MM.1S (cell line): ENCODE data around the gene IFITM5.

Experiments used
- DNase-seq: peaks from one replicate; pipeline ENCODE4 v3.0.0-alpha.2; 2015
- H2AFZ ChIP-seq: fragments of 300-600 bp; sonication (generic); 2 replicates; pipeline ENCODE4 v1.6.0; 2016; ENCODE audit warnings: antibody characterized with exemption, low read length
- H3F3A ChIP-seq: fragments of 300-600 bp; sonication (generic); 2 replicates; pipeline ENCODE4 v1.6.1; 2016; ENCODE audit warnings: mild to moderate bottlenecking, antibody characterized with exemption, low read length, moderate library complexity, mixed read lengths; ENCODE audit not compliant: insufficient read depth
- H3K27ac ChIP-seq: fragments of 300-600 bp; sonication (generic); 2 replicates; pipeline ENCODE4 v1.5.1; 2016; ENCODE audit warnings: mild to moderate bottlenecking, low read length
- H3K27me3 ChIP-seq: fragments of 300-600 bp; sonication (generic); replicated peaks from 2 replicates; pipeline ENCODE4 v1.6.0; 2016; ENCODE audit warnings: low read length; ENCODE audit not compliant: insufficient read depth
- H3K36me3 ChIP-seq: fragments of 300-600 bp; sonication (generic); replicated peaks from 2 replicates; pipeline ENCODE4 v1.6.1; 2016; ENCODE audit warnings: mild to moderate bottlenecking, low read length, mixed read lengths; ENCODE audit not compliant: insufficient read depth
- H3K4me1 ChIP-seq: fragments of 300-600 bp; sonication (generic); 2 replicates; pipeline ENCODE4 v1.6.1; 2016; ENCODE audit warnings: low read length, mixed read lengths
- H3K4me2 ChIP-seq: fragments of 300-600 bp; sonication (generic); 2 replicates; pipeline ENCODE4 v1.6.0; 2016; ENCODE audit warnings: low read depth, low read length
- H3K4me3 ChIP-seq: fragments of 300-600 bp; sonication (generic); 2 replicates; pipeline ENCODE4 v1.5.1; 2016; ENCODE audit warnings: low read length, mixed read lengths
- H3K79me2 ChIP-seq: fragments of 300-600 bp; sonication (generic); 2 replicates; pipeline ENCODE4 v1.6.1; 2016; ENCODE audit warnings: mixed run types, low read length, mixed read lengths
- H3K9ac ChIP-seq: fragments of 300-600 bp; sonication (generic); 2 replicates; pipeline ENCODE4 v1.6.1; 2016; ENCODE audit warnings: low read length, mixed read lengths
- H3K9me2 ChIP-seq: fragments of 300-600 bp; sonication (generic); replicated peaks from 2 replicates; pipeline ENCODE4 v1.6.1; 2016; ENCODE audit warnings: mild to moderate bottlenecking, low read length, mixed read lengths; ENCODE audit not compliant: insufficient read depth
- H3K9me3 ChIP-seq: fragments of 300-600 bp; sonication (generic); replicated peaks from 2 replicates; pipeline ENCODE4 v1.6.1; 2016; ENCODE audit warnings: mild to moderate bottlenecking, low read length, mixed read lengths; ENCODE audit not compliant: insufficient read depth
- H4K20me1 ChIP-seq: fragments of 300-600 bp; sonication (generic); 2 replicates; pipeline ENCODE4 v1.6.1; 2016; ENCODE audit warnings: mild to moderate bottlenecking, low read length, moderate library complexity, mixed read lengths; ENCODE audit not compliant: insufficient read depth
- CTCF ChIP-seq: fragments of 300-600 bp; sonication (generic); IDR thresholded peaks from 2 replicates; pipeline ENCODE4 v1.5.1; 2016; ENCODE audit warnings: antibody characterized with exemption, low read length, mixed read lengths
- EZH2 ChIP-seq: fragments of 300-600 bp; sonication (generic); optimal IDR thresholded peaks from 2 replicates; pipeline ENCODE3; 2017; ENCODE audit warnings: low read depth, mild to moderate bottlenecking, antibody characterized with exemption, low read length, mixed read lengths
- EZH2phosphoT487 ChIP-seq: fragments of 300-600 bp; sonication (generic); IDR thresholded peaks from 2 replicates; pipeline ENCODE4 v1.6.1; 2018; ENCODE audit warnings: antibody characterized with exemption, low read length

The IFITM5 gene

GRCh38 chr11:342328-342727 is 43.0 kb upstream of the IFITM5 start:
- no peak overlapping the region for H2AFZ ChIP-seq
- no peaks in the 10 kb centered on the region for H3K9me3 ChIP-seq
- no peaks in the 10 kb centered on the region for H3F3A ChIP-seq
- H3K27ac ChIP-seq, result no peak overlapping the region
- peaks cover 89% of the 10 kb centered on the region for H3K27me3 ChIP-seq
- H3K4me1 ChIP-seq, result no peaks in the 10 kb centered on the region
- no peak for DNase-seq
- no peaks in the 10 kb centered on the region for H3K9me2 ChIP-seq
- H3K36me3 ChIP-seq, result no peaks in the 10 kb centered on the region
- no peak overlapping the region for H3K4me2 ChIP-seq
- H3K79me2 ChIP-seq, result no peaks in the 10 kb centered on the region
- no peak overlapping the region for H3K4me3 ChIP-seq
- TF ChIP-seq CTCF, result no peak
- TF ChIP-seq EZH2, result no peak
- TF ChIP-seq EZH2phosphoT487, result no peak
- no peak overlapping the region for H3K9ac ChIP-seq
- H4K20me1 ChIP-seq, result no peaks in the 10 kb centered on the region; the same call in 1 of the 2 replicates

- no peaks in the 10 kb centered on the region for H3K9me3 ChIP-seq
- H4K20me1 ChIP-seq, result no peaks in the 10 kb centered on the region; the same call in 1 of the 2 replicates
- no peak overlapping the region for H3K27ac ChIP-seq
- no peaks in the 10 kb centered on the region for H3K9me2 ChIP-seq
- H3K4me1 ChIP-seq, result no peaks in the 10 kb centered on the region
- no peaks in the 10 kb centered on the region for H3K79me2 ChIP-seq
- no peaks in the 10 kb centered on the region for H3K36me3 ChIP-seq
- TF ChIP-seq EZH2, result no peak
- no peak for TF ChIP-seq CTCF
- TF ChIP-seq EZH2phosphoT487, result no peak
- H3F3A ChIP-seq, result no peaks in the 10 kb centered on the region
- no peak overlapping the region for H3K4me3 ChIP-seq
- no peak overlapping the region for H3K4me2 ChIP-seq
- no peak for DNase-seq
- peaks cover 90% of the 10 kb centered on the region for H3K27me3 ChIP-seq
- no peak overlapping the region for H2AFZ ChIP-seq
- no peak overlapping the region for H3K9ac ChIP-seq
Measured at GRCh38 chr11:340539-341512, 41.5 kb upstream of the IFITM5 start.

GRCh38 chr11:339963-340362 is 40.6 kb upstream of the IFITM5 start:
- H3K9ac ChIP-seq, result no peak overlapping the region
- no peaks in the 10 kb centered on the region for H3K4me1 ChIP-seq
- H3K27me3 ChIP-seq, result peaks cover 90% of the 10 kb centered on the region

More at GRCh38 chr11:339963-340362, 40.6 kb upstream of the IFITM5 start:
- DNase-seq, result no peak
- H3K4me3 ChIP-seq, result no peak overlapping the region
- H3F3A ChIP-seq, result no peaks in the 10 kb centered on the region
- H3K9me3 ChIP-seq, result no peaks in the 10 kb centered on the region
- no peak overlapping the region for H3K27ac ChIP-seq
- H3K36me3 ChIP-seq, result no peaks in the 10 kb centered on the region
- no peaks in the 10 kb centered on the region for H3K9me2 ChIP-seq
- H4K20me1 ChIP-seq, result no peaks in the 10 kb centered on the region; the same call in 1 of the 2 replicates
- H2AFZ ChIP-seq, result no peak overlapping the region
- no peaks in the 10 kb centered on the region for H3K79me2 ChIP-seq
- no peak for TF ChIP-seq EZH2phosphoT487
- TF ChIP-seq EZH2, result no peak
- TF ChIP-seq CTCF, result no peak
- no peak overlapping the region for H3K4me2 ChIP-seq
